ENCODE measurements around the gene ZNF296.

The ZNF296 gene

GRCh38 chr19:45023048-45023447 is 53.2 kb downstream of the ZNF296 start:
- DNase-seq (ENCODE audit: low read depth in 2 of 2), result no peak

- DNase-seq (ENCODE audit: low read depth in 2 of 2), result no peak
These were observed 54.3 kb downstream of the ZNF296 start for GRCh38 chr19:45021971-45022370.
